Stimulated activated CD8-positive, alpha-beta memory T cell treated with anti-CD3 and anti-CD28 coated beads, Interleukin-12 subunit alpha, Interleukin-12 subunit beta, amount 100 ng/mL, for 24 hours (primary cell): ENCODE measurements around the gene EIF4EBP3.
"Not testable (repeated sequence)": the region's sequence is repeated elsewhere in the genome, so short reads cannot be mapped to it uniquely, and the experiment has no call there.

Experiments
- DNase-seq: peaks from one replicate; pipeline ENCODE4 v3.0.0-alpha.2; 2020; ENCODE audit errors: extremely low read depth

EIF4EBP3 gene

GRCh38 chr5:140576776-140577201 is 29.3 kb downstream of the EIF4EBP3 start:
- no peak for DNase-seq

GRCh38 chr5:140579188-140579747 is 31.8 kb downstream of the EIF4EBP3 start:
- not testable (repeated sequence) for DNase-seq

- DNase-seq: no peak
These were observed 40.0 kb downstream of the EIF4EBP3 start for GRCh38 chr5:140587495-140587894.

- no peak for DNase-seq
These were observed 41.0 kb downstream of the EIF4EBP3 start for GRCh38 chr5:140588311-140589070.

GRCh38 chr5:140590861-140591260 is 43.4 kb downstream of the EIF4EBP3 start:
- DNase-seq: no peak

- no peak for DNase-seq
These were observed 44.4 kb downstream of the EIF4EBP3 start for GRCh38 chr5:140591747-140592372.

- DNase-seq: not testable (repeated sequence)
These were observed 45.6 kb downstream of the EIF4EBP3 start for GRCh38 chr5:140593070-140593469.

- no peak for DNase-seq
These were observed 46.7 kb downstream of the EIF4EBP3 start for GRCh38 chr5:140594169-140594568.

- DNase-seq: no peak
These were observed 48.3 kb downstream of the EIF4EBP3 start for GRCh38 chr5:140595538-140596300.

GRCh38 chr5:140596321-140596741 is 48.9 kb downstream of the EIF4EBP3 start:
- DNase-seq: no peak

GRCh38 chr5:140598836-140599235 is 51.4 kb downstream of the EIF4EBP3 start:
- DNase-seq: no peak
